HG03175 (cell line): ENCODE measurements around the gene LY86.
"Not testable (repeated sequence)": the region's sequence is repeated elsewhere in the genome, so short reads cannot be mapped to it uniquely, and the experiment has no call there.

Experiments used
- ATAC-seq: cut with Tn5 transposase; IDR thresholded peaks from one replicate; pipeline ENCODE4 v1.9.1; 2021; ENCODE audit warnings: mild to moderate bottlenecking, moderate library complexity; ENCODE audit not compliant: unreplicated experiment

Gene LY86

DNA sequence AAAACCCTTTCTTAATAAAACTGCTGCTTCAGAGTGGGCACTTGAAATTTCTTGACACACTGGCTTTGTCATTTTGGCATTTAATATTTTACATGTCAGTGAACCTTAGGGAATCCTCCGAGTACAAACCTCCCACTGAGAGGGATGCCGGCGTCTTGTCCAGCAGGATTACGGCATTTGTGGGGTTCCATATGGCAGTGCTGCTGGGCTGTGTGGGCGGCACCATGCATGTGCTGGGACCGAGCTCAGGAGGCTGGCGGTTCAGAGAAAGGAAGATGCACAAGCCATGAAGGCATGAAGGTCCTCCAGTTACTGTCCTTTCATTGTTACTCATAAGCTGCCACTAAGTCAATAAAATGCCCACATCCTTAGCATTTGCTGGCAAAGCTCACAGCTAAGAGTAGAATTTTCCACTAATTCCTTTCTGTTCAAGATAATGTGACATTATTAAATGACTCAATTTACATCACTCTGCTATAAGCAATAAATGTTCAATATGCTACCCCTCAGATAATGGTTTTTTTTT lies 61.4 kb downstream of the LY86 start:
- ATAC-seq, result no peak

DNA sequence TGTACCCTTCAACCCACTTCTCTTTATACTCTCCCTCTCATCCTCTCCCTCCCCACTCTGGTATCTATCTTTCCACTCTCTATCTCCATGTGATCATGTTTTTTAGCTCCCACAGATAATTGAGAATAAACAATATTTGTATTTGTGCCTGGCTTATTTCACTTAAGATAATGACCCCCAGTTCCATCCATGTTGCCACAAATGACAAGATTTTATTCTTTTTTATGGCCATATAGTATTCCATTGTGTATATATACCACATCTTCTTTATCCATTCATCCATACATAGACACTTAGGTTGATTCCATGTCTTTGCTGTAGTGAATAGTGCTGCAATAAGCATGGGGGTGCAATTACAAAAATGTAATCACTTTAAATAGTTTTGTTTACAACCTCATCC lies 62.3 kb downstream of the LY86 start:
- no peak for ATAC-seq

DNA sequence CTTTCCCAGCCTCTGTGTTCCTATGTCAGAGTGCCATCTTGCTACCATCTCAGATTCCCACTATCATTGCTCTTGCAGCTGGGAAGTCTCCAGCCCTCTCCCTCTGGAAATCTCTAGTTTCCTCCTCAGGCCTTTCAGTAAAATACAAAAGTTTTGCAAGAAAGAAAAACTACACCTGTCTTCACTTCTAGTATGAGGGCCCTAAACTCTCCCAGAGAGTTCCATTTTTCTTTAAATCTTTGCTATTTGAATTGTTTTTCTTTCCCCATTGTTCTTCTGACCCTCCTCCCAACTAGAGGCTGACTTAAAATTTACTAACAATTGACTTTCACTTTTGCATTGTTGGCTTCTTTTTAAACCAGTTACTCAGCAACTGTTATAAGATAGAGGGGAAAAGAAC lies 62.8 kb downstream of the LY86 start:
- ATAC-seq, result no peak

DNA sequence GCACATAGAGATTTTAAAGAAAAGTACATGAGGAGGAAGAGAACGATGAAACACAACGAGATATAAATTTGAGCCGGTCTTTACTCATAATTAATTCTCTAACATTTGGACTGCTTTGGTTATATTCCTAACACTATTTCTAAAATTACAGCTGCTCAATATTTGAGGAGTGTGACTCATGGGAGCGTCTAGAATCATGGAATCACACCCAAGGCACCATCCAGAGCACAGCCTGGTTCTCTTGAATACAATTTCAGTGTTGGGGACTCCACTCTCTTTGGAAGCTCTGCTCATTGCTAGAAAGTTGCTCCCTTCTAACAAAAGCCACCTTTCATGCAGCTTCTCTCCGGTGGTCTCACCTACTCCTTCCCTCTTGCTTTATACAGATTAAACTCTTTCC lies 64.4 kb downstream of the LY86 start:
- no peak for ATAC-seq

DNA sequence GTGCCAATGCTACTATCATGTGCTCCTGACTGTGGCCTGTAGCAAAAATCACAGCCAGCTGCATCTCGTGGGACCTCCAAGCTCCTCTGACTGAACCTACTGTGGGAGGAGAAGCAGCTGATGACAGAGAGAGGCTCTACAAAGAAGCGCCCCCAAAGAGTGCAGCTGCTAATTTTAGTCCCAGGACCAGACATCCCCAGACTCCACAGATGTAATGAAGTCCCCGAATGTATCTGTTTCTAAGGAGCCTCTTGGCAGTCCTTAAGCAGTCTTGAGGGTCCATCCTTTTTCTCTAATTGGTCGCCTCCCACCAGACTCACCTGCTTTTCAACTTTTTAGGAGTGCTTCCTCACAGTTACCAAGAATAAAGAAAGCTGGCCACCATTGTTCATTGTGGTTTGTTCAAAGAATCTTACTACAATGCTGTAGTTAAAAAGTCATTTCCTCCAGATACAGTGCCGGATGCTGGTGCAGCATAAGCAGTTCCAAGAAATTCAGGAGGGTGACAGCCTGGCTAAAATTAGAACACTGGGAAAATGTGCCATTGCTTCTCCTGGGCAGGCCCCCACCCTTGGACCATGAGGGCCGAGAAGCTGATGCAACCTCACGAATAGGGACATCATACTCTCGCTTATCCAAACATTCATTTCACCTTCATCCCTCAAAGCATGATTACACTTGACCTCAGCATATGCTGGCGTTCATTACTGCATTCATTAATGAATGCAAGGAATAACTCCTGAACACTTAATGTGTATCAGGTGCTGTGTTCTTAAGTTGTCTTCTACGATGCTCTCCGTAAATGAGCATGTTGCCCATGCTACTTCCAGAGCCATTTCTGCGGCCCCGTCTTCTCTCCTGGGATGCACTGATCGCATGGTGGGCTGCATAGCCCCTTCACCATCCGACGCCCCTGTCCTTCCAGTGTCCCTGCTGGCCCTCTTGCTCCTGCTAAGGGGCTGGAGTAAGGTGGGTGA lies 66.4 kb downstream of the LY86 start:
- ATAC-seq, result no peak

DNA sequence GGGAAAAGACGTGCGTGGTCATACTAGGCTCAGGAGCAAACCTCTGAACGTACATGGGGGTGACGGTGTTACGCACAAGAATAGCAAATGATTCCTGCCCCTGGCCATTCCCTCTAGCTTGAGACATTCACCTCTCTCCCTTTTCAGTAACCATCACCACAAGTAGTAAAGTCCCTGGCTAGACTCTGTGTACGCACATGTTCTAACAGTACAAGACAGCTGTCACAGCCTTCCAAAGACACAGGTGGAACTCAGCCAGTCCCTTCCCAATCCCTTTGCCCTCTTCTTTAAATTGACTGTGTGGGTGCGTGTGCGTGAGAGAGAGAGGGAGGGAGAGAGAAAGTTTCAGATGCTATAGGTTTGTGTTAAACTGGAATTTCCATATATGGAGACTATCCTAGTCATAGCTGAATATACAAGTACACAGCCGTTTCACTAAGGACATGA lies 67.3 kb downstream of the LY86 start:
- no peak for ATAC-seq

DNA sequence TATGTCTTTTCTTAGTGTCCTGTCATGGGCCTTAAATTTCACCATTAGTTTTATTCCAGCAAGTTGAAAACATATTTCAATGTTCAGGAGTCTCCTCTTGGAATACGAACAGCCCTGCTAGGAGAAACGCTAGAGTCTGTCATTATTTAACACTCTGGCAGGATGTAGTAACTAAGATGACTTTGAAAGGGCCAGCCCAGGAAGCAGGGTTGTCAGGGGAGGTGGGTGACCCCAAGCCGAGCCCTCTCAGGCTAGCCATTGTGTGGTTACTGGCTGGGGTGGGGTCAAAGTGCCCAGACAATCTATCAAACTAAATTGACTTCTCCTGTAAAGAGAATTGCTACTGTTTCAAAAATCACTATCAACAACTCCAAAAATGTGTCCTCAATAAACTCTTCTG lies 67.8 kb downstream of the LY86 start:
- ATAC-seq, result no peak

DNA sequence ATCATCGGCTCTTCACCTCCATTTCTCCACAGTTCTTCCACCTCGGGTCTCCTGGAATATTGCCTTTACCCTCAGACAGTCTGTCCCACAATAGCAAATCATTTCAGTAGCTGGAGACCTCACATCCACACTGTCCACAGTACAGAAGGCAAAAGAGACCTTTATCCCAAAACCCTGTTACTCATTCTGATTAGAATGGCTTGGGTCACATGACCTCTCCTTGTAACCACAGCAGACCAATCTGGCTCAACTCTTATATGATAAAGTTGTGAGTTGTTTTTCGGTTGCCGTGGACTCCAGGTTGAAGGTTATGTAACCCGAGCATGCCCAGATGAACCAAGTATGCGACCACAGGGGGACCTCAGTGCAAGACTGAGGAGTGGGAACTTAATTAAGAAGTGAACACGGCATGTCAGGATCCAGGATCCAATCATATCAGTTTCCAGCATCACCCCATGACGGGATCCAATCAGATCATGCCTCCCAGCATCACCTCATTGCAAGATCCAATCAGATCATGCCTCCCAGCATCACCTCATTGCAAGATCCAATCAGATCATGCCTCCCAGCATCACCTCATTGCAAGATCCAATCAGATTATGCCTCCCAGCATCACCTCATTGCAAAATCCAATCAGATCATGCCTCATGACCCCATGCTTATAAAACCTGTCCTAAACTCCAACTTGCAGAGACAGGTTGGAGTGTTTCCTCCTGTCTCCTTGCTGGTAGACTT lies 68.7 kb downstream of the LY86 start:
- no peak for ATAC-seq

DNA sequence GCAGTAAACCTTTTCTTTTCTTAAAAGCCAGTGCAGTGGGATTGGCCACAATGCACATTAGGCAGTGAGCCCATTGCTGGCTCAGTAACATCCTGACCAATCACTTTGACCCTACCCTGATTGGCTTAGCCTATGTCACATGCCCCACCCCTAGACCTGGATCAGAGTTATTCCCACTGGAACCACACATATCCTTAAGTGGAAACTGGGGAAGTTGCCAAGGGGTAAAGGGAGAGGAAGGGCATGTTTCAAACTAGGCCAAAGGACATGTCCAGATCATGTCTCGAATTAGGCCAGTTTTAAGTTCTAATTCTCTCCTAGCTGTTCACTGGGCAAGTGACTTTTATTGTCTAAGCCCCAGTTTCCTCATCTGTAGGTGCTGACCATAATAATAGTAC lies 69.3 kb downstream of the LY86 start:
- ATAC-seq, result no peak

DNA sequence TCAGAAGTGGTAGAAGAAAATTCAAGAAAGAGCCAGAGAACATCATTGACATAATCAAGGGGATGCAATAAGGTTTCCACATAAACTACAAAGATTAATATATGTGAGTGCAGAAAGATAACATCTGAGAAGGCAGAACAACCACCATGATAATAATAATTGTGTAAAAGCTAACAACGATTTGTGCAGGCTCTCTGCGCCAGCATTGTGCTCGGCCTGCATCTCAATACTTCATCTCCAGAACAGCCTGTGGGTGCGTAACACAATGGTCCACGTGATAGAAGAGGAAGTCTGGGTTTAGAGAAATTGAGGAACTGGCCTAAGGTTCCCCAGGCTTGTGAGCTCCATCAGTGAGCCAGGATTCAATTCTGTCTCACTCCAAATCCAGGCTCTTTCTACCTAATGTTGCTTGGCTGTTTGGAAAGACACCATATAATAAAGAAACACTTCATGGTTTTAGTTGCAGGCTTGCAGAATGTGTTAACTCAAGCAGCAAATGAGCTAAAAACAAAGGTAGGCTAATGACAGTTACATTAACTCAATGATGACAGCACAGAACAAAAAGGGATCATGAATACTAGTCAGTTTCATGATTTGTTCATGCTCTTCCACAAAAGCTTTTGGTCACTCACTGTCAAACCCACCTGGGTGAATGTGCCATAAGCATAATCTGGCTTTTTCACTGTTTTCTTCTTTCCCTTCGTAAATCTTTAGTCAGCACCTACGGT lies 71.2 kb downstream of the LY86 start:
- ATAC-seq, result peak; percentile 75

DNA sequence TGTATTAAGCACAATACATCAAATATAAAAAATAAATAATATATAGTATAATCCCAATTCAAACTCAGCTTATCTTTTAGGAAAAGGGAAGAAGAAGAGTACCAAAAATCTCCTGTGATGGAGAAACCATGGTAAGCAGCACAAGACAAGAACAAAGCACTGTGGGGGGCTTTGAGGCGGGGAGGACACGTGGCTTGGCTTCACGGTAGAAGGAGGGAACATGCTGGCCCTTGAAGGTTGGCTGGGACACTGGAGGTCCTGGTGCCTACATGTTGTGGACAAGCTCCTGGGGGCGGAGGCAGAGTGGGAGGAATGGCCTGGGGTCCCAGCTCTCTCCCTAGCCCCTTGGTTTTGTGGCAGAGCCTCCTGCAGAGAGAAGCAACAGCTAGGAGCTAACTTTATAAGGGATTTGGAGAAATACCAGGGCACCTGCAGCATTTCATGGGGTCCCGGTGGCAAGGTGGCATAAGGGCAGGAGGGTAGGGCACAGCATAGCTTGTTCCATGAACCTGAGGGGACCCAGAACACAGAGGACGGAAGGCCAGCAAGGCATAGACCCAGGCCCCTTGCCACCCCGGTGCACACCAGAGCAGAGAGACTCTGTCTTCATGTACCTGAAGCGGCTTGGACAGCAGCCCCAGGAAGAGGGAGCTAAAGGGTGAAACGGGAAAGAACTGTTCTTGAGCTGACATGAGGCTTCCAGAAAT lies 72.0 kb downstream of the LY86 start:
- ATAC-seq, result no peak

DNA sequence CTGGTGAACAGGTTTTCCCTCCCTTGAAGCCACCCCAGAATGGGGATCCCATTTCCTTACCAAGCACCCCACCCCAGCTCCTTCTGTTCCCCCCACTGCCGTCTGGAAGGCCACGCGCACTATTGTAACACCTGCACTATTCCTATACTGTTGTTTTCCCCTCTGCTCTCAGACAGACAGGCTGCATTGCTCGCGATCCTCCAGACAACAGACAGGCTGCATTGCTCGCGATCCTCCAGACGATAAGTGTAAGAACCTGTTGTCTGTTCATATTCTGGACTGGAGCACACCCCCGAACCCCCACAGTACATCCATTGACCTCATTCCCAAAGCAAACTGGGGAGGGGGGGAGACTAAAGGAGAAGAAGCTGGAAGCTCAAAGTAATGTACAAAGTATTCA lies 72.7 kb downstream of the LY86 start:
- no peak for ATAC-seq

DNA sequence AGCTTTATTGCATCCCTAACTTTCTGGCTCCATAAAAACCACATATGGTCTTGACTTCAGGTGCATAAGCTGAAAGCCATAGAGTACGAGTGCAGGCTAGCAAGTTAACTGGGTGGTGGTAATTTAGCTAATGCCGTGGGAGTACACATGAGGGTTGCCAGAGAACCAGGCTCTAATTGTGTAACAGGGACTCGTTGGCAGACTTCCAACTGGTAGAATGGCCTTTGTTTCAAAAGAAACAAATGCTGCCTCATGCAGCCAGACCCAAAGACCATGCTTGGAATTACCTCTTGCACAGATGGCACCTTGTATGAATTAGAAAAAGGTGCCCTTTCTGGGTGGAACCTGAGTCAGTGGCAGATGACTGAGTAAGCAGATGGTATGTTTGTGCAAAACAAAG lies 73.2 kb downstream of the LY86 start:
- ATAC-seq, result no peak

DNA sequence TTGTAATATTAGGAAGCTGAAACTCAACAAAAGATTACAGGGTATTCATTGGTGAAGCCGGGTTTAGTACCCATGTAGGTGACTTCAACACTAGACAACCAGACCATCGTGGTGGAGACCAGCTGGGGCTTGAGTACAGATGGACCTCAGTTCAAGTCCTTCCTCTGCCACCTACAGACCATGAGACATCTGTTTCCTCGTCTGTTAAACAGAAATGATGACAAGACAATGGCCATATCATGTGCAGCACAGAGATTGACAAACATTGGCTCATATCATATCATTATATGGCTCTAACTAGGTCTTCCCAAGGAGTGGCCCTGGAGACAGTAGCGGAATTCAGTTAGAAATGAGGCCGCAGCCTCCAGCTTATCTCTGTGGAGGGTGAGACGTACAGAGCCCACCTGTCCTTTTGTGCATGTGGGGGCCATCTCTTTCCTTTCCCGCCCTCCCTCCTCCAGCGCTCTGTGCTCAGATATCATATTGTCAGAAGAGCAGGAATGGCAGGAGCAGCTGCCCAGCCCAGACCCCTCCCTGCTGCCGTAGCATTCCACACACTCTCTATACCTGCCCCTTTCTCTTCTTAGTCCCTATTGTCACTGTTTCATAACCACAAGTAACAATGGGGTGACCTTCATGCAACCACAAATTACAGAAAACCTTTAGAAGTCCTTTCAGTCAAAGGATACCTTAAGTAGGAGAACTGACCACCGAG lies 75.1 kb downstream of the LY86 start:
- no peak for ATAC-seq

DNA sequence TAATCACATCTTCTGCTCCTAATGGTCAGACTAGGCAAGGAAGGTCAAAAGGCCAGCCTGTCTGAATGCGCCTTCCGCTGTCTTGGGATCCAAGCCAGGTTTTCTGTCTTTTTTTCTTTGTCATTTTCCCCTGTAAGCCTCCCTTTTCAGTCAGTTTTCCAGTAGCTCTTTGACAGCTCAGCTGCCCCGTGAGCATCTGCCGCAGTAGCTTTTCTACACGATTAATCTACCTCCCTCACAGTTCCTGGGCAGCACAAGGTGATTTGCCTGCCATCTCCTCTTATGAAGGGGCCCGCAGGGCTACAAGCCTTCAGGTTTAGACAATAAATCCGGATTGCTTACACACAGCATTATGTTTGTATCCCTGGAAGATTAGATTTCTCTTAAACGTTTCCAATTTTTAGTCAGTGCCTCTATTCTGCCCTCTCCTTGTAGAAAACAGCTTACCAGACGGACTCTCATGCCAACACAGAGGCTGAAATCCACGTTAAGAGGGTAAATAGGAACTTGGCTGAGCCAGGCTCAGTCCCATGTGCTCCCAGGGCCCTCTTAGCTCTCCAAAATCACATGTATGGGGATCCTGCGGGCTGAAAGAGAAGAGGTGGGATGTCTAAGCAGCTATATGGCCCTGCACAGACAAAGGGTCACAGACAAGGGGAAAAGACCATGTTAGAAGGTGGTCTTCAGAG lies 77.2 kb downstream of the LY86 start:
- ATAC-seq, result no peak

DNA sequence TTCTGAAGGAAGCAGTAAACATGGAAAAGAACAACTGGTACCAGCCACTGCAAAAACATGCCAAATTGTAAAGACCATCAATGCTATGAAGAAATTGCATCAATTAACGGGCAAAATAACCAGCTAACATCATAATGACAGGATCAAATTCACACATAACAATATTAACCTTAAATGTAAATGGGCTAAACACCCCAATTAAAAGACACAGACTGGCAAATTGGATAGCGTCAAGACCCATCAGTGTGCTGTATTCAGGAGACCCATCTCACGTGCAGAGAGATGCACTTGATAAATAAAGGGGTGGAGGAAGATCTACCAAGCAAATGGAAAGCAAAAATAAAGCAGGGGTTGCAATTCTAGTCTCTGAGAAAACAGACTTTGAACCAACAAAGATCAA lies 81.6 kb downstream of the LY86 start:
- ATAC-seq, result not testable (repeated sequence)

DNA sequence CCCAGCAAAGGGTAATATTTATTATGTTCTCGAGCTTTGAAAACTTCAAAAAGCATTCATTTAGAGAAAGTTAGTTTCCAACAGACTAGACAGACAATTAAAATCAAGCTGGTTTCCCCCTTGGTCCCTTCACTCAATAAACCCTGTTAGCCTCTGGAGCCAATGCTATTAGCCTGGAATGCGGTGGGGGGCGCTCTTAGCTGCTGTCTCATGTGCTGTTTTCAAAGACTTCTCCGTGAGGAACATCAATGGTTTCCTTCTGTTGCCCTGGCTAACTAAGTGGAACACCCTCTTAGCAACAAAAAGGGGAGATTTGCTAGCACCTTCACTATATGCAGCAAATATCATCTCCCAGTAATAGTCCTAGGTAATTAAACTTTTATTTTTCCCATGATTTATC lies 86.4 kb downstream of the LY86 start:
- no peak for ATAC-seq

DNA sequence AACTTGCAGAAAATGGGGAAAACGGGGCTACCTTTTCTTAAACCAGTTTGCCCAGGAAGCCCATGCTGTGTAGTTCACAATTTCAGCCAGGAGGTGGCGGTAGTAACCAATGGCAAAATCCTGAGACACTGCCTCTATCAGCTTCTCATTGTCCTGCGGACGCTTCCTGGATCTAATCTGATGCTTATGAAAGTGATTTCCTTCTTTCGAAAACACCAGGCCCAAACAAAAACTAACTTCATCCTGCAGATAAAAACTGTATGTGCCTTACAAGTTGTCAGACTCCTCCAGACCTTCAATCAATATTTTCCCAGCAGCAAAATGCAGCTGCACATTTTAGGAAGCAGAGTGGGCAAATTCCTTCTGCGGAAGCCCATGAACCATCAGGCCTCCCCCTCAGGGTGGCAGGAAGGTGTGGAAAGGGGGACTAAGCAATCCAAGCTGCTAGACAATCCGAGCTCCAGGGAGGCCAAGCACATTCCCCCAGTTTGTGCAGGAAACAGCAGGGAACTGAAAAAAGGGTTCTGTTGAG lies 88.5 kb downstream of the LY86 start:
- ATAC-seq, result peak; percentile 59

DNA sequence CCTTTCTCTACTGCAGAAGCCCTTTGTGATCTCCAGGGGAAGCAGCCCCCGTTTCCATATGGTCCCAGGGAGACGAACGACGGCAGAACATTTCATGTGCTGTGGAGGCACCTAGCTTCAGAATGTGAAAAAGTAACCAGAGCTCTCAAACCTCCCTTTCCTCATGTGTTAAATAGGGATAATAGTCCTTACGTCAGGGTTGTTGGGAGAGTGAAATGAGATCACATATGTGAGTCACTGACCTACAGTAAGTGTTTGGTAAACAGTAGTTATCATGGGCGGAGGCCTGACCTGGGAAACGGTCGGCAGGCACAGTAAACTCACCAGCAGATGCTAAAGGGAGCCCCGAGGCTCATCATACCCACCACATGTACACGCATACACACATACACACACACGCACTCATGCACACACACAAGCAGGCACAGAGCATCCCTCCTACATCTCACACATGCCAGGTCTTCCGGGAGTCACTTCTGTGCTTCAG lies 89.7 kb downstream of the LY86 start:
- ATAC-seq, result no peak
